ENCODE measurements around the gene UMODL1.

Gene UMODL1

GRCh38 chr21:42049578-42050430 lies 21.3 kb upstream of the UMODL1 start:
- TF ChIP-seq CTCF (IDR thresholded peaks at IDR 0.05; ENCODE audit: borderline replicate concordance, control extremely low read depth, extremely low read depth, insufficient read depth, missing control alignments), result no peak
- no peak for DNase-seq (ENCODE audit: low spot score)
- in situ Hi-C loops (cut with MboI; ENCODE audit: low sequenced_read_pairs, unreplicated experiment), result no loop called here

DNA sequence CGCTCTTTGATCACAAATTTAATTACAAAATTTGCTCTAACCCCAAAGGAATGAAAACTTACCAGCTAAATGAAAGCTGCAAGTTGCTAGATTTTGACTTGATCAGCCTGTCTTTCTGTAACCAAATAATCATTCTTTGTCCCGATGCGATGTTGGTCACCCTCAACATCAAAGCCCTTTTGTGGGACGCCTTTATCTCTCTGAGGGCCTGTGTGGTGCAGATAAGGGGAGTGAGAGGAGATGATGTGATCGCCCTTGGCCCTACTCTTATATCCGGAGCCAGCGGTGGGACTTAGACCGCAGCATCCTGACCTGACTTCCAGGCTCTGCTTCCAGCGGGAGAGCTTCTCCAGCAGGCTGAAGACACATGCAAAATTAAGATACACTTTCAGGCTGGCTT lies 19.3 kb upstream of the UMODL1 start:
- in situ Hi-C loops (cut with MboI; ENCODE audit: low sequenced_read_pairs, unreplicated experiment), result no loop called here
- no peak for TF ChIP-seq CTCF (IDR thresholded peaks at IDR 0.05; ENCODE audit: borderline replicate concordance, control extremely low read depth, extremely low read depth, insufficient read depth, missing control alignments)
- no peak for DNase-seq (ENCODE audit: low spot score)

DNA sequence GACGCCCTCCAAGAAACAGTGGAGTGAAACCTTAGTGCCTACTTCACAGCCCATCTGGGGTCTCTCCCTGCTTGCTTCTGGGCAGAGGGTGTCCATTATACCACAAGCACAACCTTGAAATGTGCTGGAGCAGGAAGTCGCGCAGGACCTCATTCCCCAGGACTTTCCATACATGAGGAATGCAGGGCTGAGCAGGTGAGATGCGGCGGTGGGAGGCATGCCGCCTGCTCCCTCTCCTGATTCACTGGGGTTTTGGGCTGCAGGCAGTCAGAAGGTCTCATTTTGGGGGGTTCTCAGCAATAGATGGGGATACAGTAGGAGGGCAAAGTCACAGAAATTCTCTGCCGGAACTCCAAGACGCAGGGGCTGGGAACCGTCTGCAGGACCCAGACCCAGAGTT lies 15.7 kb upstream of the UMODL1 start:
- DNase-seq (ENCODE audit: low spot score), result no peak
- no peak for TF ChIP-seq CTCF (IDR thresholded peaks at IDR 0.05; ENCODE audit: borderline replicate concordance, control extremely low read depth, extremely low read depth, insufficient read depth, missing control alignments)
- in situ Hi-C loops (cut with MboI; ENCODE audit: low sequenced_read_pairs, unreplicated experiment), result no loop called here

DNA sequence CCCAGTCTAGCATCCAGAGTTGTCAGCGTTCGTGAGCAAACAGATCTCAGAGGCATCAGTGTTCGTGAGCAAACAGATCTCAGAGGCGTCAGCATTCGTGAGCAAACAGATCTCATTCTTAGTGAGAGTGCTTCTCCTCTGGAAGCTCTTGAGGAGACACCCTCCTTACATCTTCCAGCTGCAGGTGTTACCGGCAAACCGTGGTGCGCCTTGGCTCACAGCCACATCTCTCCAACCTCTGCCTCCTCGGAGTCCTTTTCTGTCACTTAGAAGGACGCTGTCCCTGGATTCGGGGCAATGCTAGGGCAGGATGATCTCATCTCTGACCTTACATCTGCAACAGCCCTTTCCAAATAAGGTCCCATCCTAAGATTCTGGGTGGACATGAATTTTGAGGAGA lies 14.6 kb upstream of the UMODL1 start:
- no peak for TF ChIP-seq CTCF (IDR thresholded peaks at IDR 0.05; ENCODE audit: borderline replicate concordance, control extremely low read depth, extremely low read depth, insufficient read depth, missing control alignments)
- no peak for DNase-seq (ENCODE audit: low spot score)
- in situ Hi-C loops (cut with MboI; ENCODE audit: low sequenced_read_pairs, unreplicated experiment), result no loop called here

GRCh38 chr21:42056996-42057689 lies 14.0 kb upstream of the UMODL1 start:
- DNase-seq (ENCODE audit: low spot score), result no peak
- in situ Hi-C loops (cut with MboI; ENCODE audit: low sequenced_read_pairs, unreplicated experiment), result no loop called here
- no peak for TF ChIP-seq CTCF (IDR thresholded peaks at IDR 0.05; ENCODE audit: borderline replicate concordance, control extremely low read depth, extremely low read depth, insufficient read depth, missing control alignments)

GRCh38 chr21:42057851-42058437 lies 13.2 kb upstream of the UMODL1 start:
- TF ChIP-seq CTCF (IDR thresholded peaks at IDR 0.05; ENCODE audit: borderline replicate concordance, control extremely low read depth, extremely low read depth, insufficient read depth, missing control alignments), result no peak
- in situ Hi-C loops (cut with MboI; ENCODE audit: low sequenced_read_pairs, unreplicated experiment), result no loop called here
- DNase-seq (ENCODE audit: low spot score), result no peak

Measured in GM13976 (cell line).